IMR-90 (cell line): Measurements from ENCODE around the gene CASZ1. TPM values are rescaled to one million over a fixed set of nuclear protein-coding genes. Genes with fewer than 3 reads are reported as not detected.

ENCODE experiments used
- ATAC-seq: fragments of 200-7000 bp; cut with Tn5 transposase; 2 replicates; pipeline ENCODE4 v1.9.1; 2020; ENCODE audit warnings: low read depth, mild to moderate bottlenecking, moderate library complexity
- BruUV-seq: library from RNA; stranded (reverse); fragments of 400-500 nt; replicated peaks from 2 replicates; lab custom pipeline; 2021; lab: Mats Ljungman, UMichigan
- CTCF ChIA-PET: fragments of 300-600 bp; formaldehyde crosslinking; extraction: SDS; loops from one replicate; lab custom pipeline; 2021; ENCODE audit warnings: antibody characterized with exemption; lab: Yijun Ruan, JAX
- POLR2A ChIA-PET: fragments of 300-600 bp; sonication (Branson Sonifier 250); formaldehyde crosslinking; loops from one replicate; lab custom pipeline; 2022; ENCODE audit warnings: antibody characterized with exemption; ENCODE audit not compliant: unreplicated experiment; lab: Charles Lee
- DNase-seq: peaks from one replicate; pipeline ENCODE4 v3.0.0; 2013
- H2AFZ ChIP-seq: replicated peaks from 2 replicates; pipeline ENCODE3; 2013; ENCODE audit warnings: low read length, mild to moderate bottlenecking; ENCODE audit not compliant: poor library complexity
- H2AK5ac ChIP-seq: 2 replicates; pipeline ENCODE4 v1.6.1; 2013; ENCODE audit warnings: low read depth, low read length, inconsistent platforms
- H2AK9ac ChIP-seq: replicated peaks from 2 replicates; pipeline ENCODE3; 2013; ENCODE audit warnings: mild to moderate bottlenecking, low read depth, low read length, moderate library complexity; ENCODE audit not compliant: poor library complexity
- H2BK120ac ChIP-seq: 2 replicates; pipeline ENCODE4 v1.6.1; 2013; ENCODE audit warnings: low read depth, low read length, inconsistent platforms
- H2BK15ac ChIP-seq: 3 replicates; pipeline ENCODE4 v1.6.1; 2013; ENCODE audit warnings: low read depth, low read length, inconsistent platforms
- H2BK20ac ChIP-seq: 2 replicates; pipeline ENCODE4 v1.6.1; 2013; ENCODE audit warnings: low read depth, mild to moderate bottlenecking, inconsistent platforms, low read length, moderate library complexity
- H2BK5ac ChIP-seq: 2 replicates; pipeline ENCODE4 v1.6.1; 2013; ENCODE audit warnings: mild to moderate bottlenecking, low read depth, low read length, inconsistent platforms; ENCODE audit not compliant: poor library complexity, severe bottlenecking
- H3K14ac ChIP-seq: replicated peaks from 2 replicates; pipeline ENCODE4 v1.6.1; 2013; ENCODE audit warnings: low read depth, low read length, inconsistent platforms
- H3K18ac ChIP-seq: 2 replicates; pipeline ENCODE4 v1.6.1; 2013; ENCODE audit warnings: low read depth, low read length, control low read depth
- H3K23ac ChIP-seq: 2 replicates; pipeline ENCODE4 v1.6.1; 2013; ENCODE audit warnings: low read depth, low read length, inconsistent platforms
- H3K27ac ChIP-seq: 2 replicates; pipeline ENCODE4 v1.5.1; 2013; ENCODE audit warnings: mild to moderate bottlenecking, control low read depth, low read length; ENCODE audit not compliant: insufficient read depth
- H3K27me3 ChIP-seq: 2 replicates; pipeline ENCODE4 v1.6.1; 2013; ENCODE audit warnings: low read length; ENCODE audit not compliant: control insufficient read depth, insufficient read depth
- H3K36me3 ChIP-seq: 2 replicates; pipeline ENCODE4 v1.6.1; 2013; ENCODE audit warnings: low read length, mixed read lengths; ENCODE audit not compliant: control insufficient read depth, insufficient read depth
- H3K4ac ChIP-seq: 2 replicates; pipeline ENCODE4 v1.6.1; 2013; ENCODE audit warnings: low read depth, low read length, inconsistent platforms
- H3K4me1 ChIP-seq: 2 replicates; pipeline ENCODE4 v1.6.1; 2013; ENCODE audit warnings: low read length, mixed read lengths; ENCODE audit not compliant: control insufficient read depth, insufficient read depth
- H3K4me2 ChIP-seq: 2 replicates; pipeline ENCODE4 v1.6.1; 2013; ENCODE audit warnings: low read depth, mild to moderate bottlenecking, control low read depth, low read length, moderate library complexity
- H3K4me3 ChIP-seq: 2 replicates; pipeline ENCODE4 v1.5.1; 2013; ENCODE audit warnings: low read depth, mild to moderate bottlenecking, control low read depth, low read length, moderate library complexity; ENCODE audit not compliant: insufficient read depth
- H3K56ac ChIP-seq: 2 replicates; pipeline ENCODE4 v1.6.1; 2013; ENCODE audit warnings: low read length, inconsistent platforms; ENCODE audit not compliant: insufficient read depth; ENCODE audit errors: extremely low read depth
- H3K79me1 ChIP-seq, 2 experiments: 2 replicates each; pipeline ENCODE4 v1.6.1; 2013; ENCODE audit warnings: low read length in 2 of 2, inconsistent platforms in 1 of 2, low read depth in 1 of 2
- H3K9ac ChIP-seq: 2 replicates; pipeline ENCODE4 v1.6.1; 2013; ENCODE audit warnings: low read depth, low read length, control low read depth
- H3K9me1 ChIP-seq: 2 replicates; pipeline ENCODE4 v1.6.1; 2013; ENCODE audit warnings: low read length, inconsistent platforms; ENCODE audit not compliant: insufficient read depth
- H3K9me3 ChIP-seq: 2 replicates; pipeline ENCODE4 v1.6.1; 2013; ENCODE audit warnings: low read length; ENCODE audit not compliant: control insufficient read depth, insufficient read depth
- H4K20me1 ChIP-seq: 2 replicates; pipeline ENCODE4 v1.6.1; 2013; ENCODE audit warnings: low read length, inconsistent platforms; ENCODE audit not compliant: insufficient read depth
- H4K5ac ChIP-seq: 2 replicates; pipeline ENCODE4 v1.6.1; 2013; ENCODE audit warnings: mild to moderate bottlenecking, low read depth, low read length, control low read depth
- H4K8ac ChIP-seq, 2 experiments: 2 replicates each; pipeline ENCODE4 v1.6.1; 2013; ENCODE audit warnings: low read depth in 2 of 2, low read length in 2 of 2, control low read depth in 1 of 2, inconsistent platforms in 1 of 2
- H4K91ac ChIP-seq: 2 replicates; pipeline ENCODE4 v1.6.1; 2013; ENCODE audit warnings: low read depth, low read length, inconsistent platforms; ENCODE audit not compliant: insufficient read depth
- BHLHE40 ChIP-seq: fragments of 150-350 bp; IDR thresholded peaks from 2 replicates; pipeline ENCODE4 v1.6.1; 2016; ENCODE audit warnings: mild to moderate bottlenecking, low read depth, low read length
- CEBPB ChIP-seq: IDR thresholded peaks from 2 replicates; pipeline ENCODE4 v1.6.1; 2012; ENCODE audit warnings: low read depth, low read length, improper control_type of control experiment
- CHD1 ChIP-seq: IDR thresholded peaks from 2 replicates; pipeline ENCODE4 v1.6.1; 2012; ENCODE audit warnings: low read depth, low read length, improper control_type of control experiment
- CTCF ChIP-seq: conservative IDR thresholded peaks from 2 replicates; pipeline ENCODE4 v1.5.1; 2012; ENCODE audit warnings: mild to moderate bottlenecking, low read depth, low read length, improper control_type of control experiment
- ELK1 ChIP-seq: fragments of 150-350 bp; IDR thresholded peaks from 2 replicates; pipeline ENCODE4 v1.6.1; 2016; ENCODE audit warnings: low read depth, mild to moderate bottlenecking, low read length, moderate library complexity, borderline replicate concordance
- FOS ChIP-seq: fragments of 150-350 bp; IDR thresholded peaks from 2 replicates; pipeline ENCODE4 v1.6.1; 2016; ENCODE audit warnings: low read depth, low read length
- MAFK ChIP-seq: IDR thresholded peaks from 2 replicates; pipeline ENCODE4 v1.6.1; 2012; ENCODE audit warnings: low read depth, low read length, improper control_type of control experiment
- MAZ ChIP-seq: IDR thresholded peaks from 2 replicates; pipeline ENCODE4 v1.6.1; 2012; ENCODE audit warnings: low read depth, mild to moderate bottlenecking, low read length, improper control_type of control experiment, moderate library complexity, borderline replicate concordance
- NFE2L2 ChIP-seq: fragments of 150-350 bp; IDR thresholded peaks from 2 replicates; pipeline ENCODE4 v1.6.1; 2016; ENCODE audit warnings: low read depth, mild to moderate bottlenecking, low read length
- POLR2A ChIP-seq: IDR thresholded peaks from 2 replicates; pipeline ENCODE4 v1.6.1; 2012; ENCODE audit warnings: mild to moderate bottlenecking, low read depth, low read length
- RFX5 ChIP-seq: IDR thresholded peaks from 2 replicates; pipeline ENCODE4 v1.8.0; 2012; ENCODE audit warnings: low read depth, mild to moderate bottlenecking, low read length, moderate library complexity
- SMC3 ChIP-seq: fragments of 150-350 bp; IDR thresholded peaks from 2 replicates; pipeline ENCODE4 v1.6.1; 2016; ENCODE audit warnings: low read depth, mild to moderate bottlenecking, antibody characterized with exemption, low read length, moderate library complexity
- WGBS, 2 experiments: methylation state at CpG; one replicate each; pipeline versions ENCODE4 v1.1.5 to v1.1.7; 2013; ENCODE audit warnings: missing lambda C conversion rate in 2 of 2; ENCODE audit not compliant: insufficient read length in 1 of 2; ENCODE audit errors: extremely low coverage in 2 of 2; 5-methylcytosine and 5-hydroxymethylcytosine counted together
- dilution Hi-C: fragments of 300-500 bp; cut with HindIII; formaldehyde crosslinking; loops from one replicate; pipeline ENCODE4 v1.14.3; 2018; ENCODE audit warnings: low sequenced_read_pairs; ENCODE audit not compliant: unreplicated experiment
- in situ Hi-C: fragments of 300-500 bp; cut with MboI; formaldehyde crosslinking; loops from 3 replicates; pipeline ENCODE4 v1.14.3; 2019; ENCODE audit warnings: low sequenced_read_pairs, inconsistent platforms, mixed read lengths
- intact Hi-C: fragments of 100-400 bp; cut with micrococcal nuclease; formaldehyde crosslinking; loops from 2 replicates; pipeline ENCODE4 v1.10.0; 2022
- polyA plus RNA-seq, 3 experiments: library from polyadenylated mRNA; depleted of rRNA; stranded (reverse); fragments of >200 nt; gene quantifications; 2 replicates each; pipeline ENCODE4 v1.2.3, GENCODE V29; 2012; ENCODE audit warnings: low replicate concordance in 1 of 3
- total RNA-seq: library from RNA; depleted of rRNA; stranded (reverse); fragments of >200 nt; gene quantifications from 2 replicates; pipeline ENCODE4 v1.2.3, GENCODE V29; 2012
- TF ChIP-seq, protein P1 (sequence below): fragments of 150-350 bp; IDR thresholded peaks from 2 replicates; pipeline ENCODE4 v1.6.1; 2017; ENCODE audit warnings: mild to moderate bottlenecking, antibody characterized with exemption, low read length, low read depth

Gene CASZ1
- total and polyA plus RNA-seq, 2 of the 4 experiments (the other 2 are of a cell fraction): 0.18 to 0.24 TPM

- DNase-seq (no peak), ATAC-seq (no peak)
- Histone ChIP-seq H4K5ac (no peak overlapping the region), H3K4me1 (no peaks in the 10 kb centered on the region), H3K4ac (no peak overlapping the region), H3K23ac (no peak overlapping the region), H2BK15ac (no peak overlapping the region), H3K9me1 (no peaks in the 10 kb centered on the region), H3K79me1 (no peaks in the 10 kb centered on the region), H2BK120ac (no peak overlapping the region), H4K91ac (no peak overlapping the region), H2BK20ac (no peak overlapping the region), H3K36me3 (no peaks in the 10 kb centered on the region), H4K20me1 (no peaks in the 10 kb centered on the region), H3K56ac (no peak overlapping the region), H3K4me2 (no peak overlapping the region), H3K27ac (no peak overlapping the region), H2AFZ (no peak overlapping the region), H3K27me3 (peaks cover 61% of the 10 kb centered on the region), H2AK9ac (no peak overlapping the region), H3K18ac (no peak overlapping the region), H3K9ac (no peak overlapping the region), H2BK5ac (no peak overlapping the region), H2AK5ac (no peak overlapping the region), H3K4me3 (no peak overlapping the region), H3K9me3 (no peaks in the 10 kb centered on the region), H3K14ac (no peak overlapping the region), H4K8ac (no peak overlapping the region)
- intact Hi-C loops: no loop called here
- in situ Hi-C loops: no loop called here
- ChIA-PET CTCF (no interaction called here), POLR2A (no interaction called here)
- dilution Hi-C loops: no loop called here
- 90% methylated on average over 2 of the region's 10 CpGs; no CpG with 5 or more reads in 1 of the 2 experiments for WGBS, 2 experiments
- TF ChIP-seq, protein P1, sequence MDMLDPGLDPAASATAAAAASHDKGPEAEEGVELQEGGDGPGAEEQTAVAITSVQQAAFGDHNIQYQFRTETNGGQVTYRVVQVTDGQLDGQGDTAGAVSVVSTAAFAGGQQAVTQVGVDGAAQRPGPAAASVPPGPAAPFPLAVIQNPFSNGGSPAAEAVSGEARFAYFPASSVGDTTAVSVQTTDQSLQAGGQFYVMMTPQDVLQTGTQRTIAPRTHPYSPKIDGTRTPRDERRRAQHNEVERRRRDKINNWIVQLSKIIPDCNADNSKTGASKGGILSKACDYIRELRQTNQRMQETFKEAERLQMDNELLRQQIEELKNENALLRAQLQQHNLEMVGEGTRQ: no peak
- no peak for TF ChIP-seq NFE2L2
- no peak for TF ChIP-seq CEBPB
- no peak for TF ChIP-seq MAZ
- no peak for TF ChIP-seq RFX5
- no peak for TF ChIP-seq POLR2A
- no peak for TF ChIP-seq CTCF
- no peak for TF ChIP-seq BHLHE40
- TF ChIP-seq FOS: no peak
- TF ChIP-seq ELK1: no peak
- no peak for TF ChIP-seq SMC3
- TF ChIP-seq MAFK: no peak
- TF ChIP-seq CHD1: no peak
- BruUV-seq: no TSS peak
These were observed 17.8 kb downstream of the CASZ1 start for GRCh38 chr1:10778640-10779039.
